PFSK-1 (cell line): Measurements from ENCODE around the gene PHACTR3.

Source experiments
- FOXP2 ChIP-seq: optimal IDR thresholded peaks from 2 replicates; pipeline ENCODE3; 2011; ENCODE audit warnings: borderline replicate concordance, control low read depth, inconsistent platforms; ENCODE audit not compliant: insufficient read depth; ENCODE audit errors: extremely low read length, extremely low read depth
- POLR2AphosphoS5 ChIP-seq: IDR thresholded peaks from 2 replicates; pipeline ENCODE4 v1.6.1; 2012; ENCODE audit warnings: low read depth, mild to moderate bottlenecking, control low read depth, low read length, moderate library complexity
- SIN3A ChIP-seq: IDR thresholded peaks from 2 replicates; pipeline ENCODE4 v1.6.1; 2012; ENCODE audit warnings: mild to moderate bottlenecking, low read length, moderate library complexity, borderline replicate concordance; ENCODE audit not compliant: insufficient read depth
- TF ChIP-seq, protein P1 (sequence below), 2 experiments: IDR thresholded peaks; 2 replicates each; pipeline versions ENCODE4 v1.6.1 to v1.8.0; 2011 to 2012; ENCODE audit warnings: low read depth in 2 of 2, low read length in 2 of 2, control low read depth in 1 of 2, inconsistent platforms in 1 of 2, mild to moderate bottlenecking in 1 of 2, moderate library complexity in 1 of 2; ENCODE audit not compliant: insufficient read depth in 1 of 2

DNA sequence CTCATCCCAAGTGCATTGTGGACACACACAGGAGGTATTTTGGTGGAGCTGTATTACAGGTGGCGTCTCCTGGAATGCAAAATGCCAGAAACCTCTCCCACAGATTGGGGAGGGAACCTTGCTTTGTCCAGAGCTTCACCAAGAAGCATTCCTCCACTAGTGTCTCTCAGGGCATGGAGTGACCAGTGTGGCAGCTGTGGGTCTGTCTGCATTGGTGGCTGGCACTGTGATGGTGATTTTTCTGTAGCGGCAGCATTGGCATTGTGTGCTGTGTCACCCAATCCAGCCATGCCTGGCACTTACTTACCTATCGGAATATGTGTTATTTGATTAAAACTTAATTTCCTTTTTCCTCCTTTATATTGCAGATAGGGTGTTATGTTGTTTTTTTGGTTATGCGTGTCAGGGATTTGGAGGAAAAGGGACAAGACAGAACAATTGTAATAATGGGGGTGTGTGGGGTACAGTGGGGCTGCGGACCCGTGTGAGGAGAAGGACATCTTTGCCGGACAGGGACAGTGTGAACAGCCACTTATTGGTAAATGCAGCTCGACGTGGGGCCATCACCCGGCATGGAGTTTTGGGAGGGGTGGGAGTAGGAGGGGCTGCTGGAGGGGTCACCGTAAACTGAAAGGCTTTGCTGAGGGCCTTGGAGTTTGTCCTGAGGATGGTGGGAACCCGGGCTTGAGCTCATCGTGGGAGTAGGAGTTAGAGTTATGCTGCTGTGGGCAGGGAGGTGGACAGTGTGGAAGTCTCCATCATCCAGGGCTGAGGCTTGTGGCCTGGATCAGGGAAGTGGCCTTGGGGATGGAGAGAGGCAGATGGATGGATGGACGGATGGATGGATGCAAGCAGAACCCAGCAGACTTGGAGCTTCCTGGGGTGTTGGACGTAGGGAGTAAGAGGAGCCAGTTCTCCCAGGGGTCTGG, 224.0 kb downstream of the PHACTR3 start:
- TF ChIP-seq POLR2AphosphoS5: no peak
- TF ChIP-seq, protein P1, sequence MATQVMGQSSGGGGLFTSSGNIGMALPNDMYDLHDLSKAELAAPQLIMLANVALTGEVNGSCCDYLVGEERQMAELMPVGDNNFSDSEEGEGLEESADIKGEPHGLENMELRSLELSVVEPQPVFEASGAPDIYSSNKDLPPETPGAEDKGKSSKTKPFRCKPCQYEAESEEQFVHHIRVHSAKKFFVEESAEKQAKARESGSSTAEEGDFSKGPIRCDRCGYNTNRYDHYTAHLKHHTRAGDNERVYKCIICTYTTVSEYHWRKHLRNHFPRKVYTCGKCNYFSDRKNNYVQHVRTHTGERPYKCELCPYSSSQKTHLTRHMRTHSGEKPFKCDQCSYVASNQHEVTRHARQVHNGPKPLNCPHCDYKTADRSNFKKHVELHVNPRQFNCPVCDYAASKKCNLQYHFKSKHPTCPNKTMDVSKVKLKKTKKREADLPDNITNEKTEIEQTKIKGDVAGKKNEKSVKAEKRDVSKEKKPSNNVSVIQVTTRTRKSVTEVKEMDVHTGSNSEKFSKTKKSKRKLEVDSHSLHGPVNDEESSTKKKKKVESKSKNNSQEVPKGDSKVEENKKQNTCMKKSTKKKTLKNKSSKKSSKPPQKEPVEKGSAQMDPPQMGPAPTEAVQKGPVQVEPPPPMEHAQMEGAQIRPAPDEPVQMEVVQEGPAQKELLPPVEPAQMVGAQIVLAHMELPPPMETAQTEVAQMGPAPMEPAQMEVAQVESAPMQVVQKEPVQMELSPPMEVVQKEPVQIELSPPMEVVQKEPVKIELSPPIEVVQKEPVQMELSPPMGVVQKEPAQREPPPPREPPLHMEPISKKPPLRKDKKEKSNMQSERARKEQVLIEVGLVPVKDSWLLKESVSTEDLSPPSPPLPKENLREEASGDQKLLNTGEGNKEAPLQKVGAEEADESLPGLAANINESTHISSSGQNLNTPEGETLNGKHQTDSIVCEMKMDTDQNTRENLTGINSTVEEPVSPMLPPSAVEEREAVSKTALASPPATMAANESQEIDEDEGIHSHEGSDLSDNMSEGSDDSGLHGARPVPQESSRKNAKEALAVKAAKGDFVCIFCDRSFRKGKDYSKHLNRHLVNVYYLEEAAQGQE (IDR thresholded peaks at IDR 0.05; ENCODE audit: insufficient read depth in 1 of 2, low read depth in 2 of 2, low read length in 2 of 2): no peak
- no peak for TF ChIP-seq SIN3A
- TF ChIP-seq FOXP2: no peak
